ENCODE measurements around the gene YARS1.

YARS1 gene

GRCh38 chr1:32741413-32742198 is 75.6 kb downstream of the YARS1 start:
- DNase-seq = no peak

GRCh38 chr1:32741059-32741412 is 76.1 kb downstream of the YARS1 start:
- DNase-seq = no peak

- no peak for DNase-seq
Observed at GRCh38 chr1:32736812-32737791, 80.1 kb downstream of the YARS1 start.

- no peak for DNase-seq
Observed at GRCh38 chr1:32733582-32734321, 83.4 kb downstream of the YARS1 start.

- no peak for DNase-seq
Observed at GRCh38 chr1:32729254-32730046, 87.7 kb downstream of the YARS1 start.

- DNase-seq = no peak
Observed at GRCh38 chr1:32728413-32729077, 88.6 kb downstream of the YARS1 start.

- DNase-seq = no peak
Observed at GRCh38 chr1:32727876-32728275, 89.3 kb downstream of the YARS1 start.

GRCh38 chr1:32725615-32725982 is 91.6 kb downstream of the YARS1 start:
- DNase-seq = no peak
